H9 (cell line): Measurements from ENCODE around the gene CD5L. TPM values are rescaled to one million over a fixed set of nuclear protein-coding genes. Genes with fewer than 3 reads are reported as not detected.

Source experiments
- DNase-seq: peaks from one replicate; pipeline ENCODE4 v3.0.0-alpha.2; 2017
- H2AFZ ChIP-seq: one replicate; pipeline ENCODE4 v1.6.1; 2013; ENCODE audit warnings: mild to moderate bottlenecking, low read length, control low read depth, moderate library complexity
- H2AK5ac ChIP-seq: 2 replicates; pipeline ENCODE4 v1.6.1; 2013; ENCODE audit warnings: low read length, control low read depth, mixed read lengths; ENCODE audit not compliant: insufficient read length
- H2BK120ac ChIP-seq: one replicate; pipeline ENCODE4 v1.6.1; 2013; ENCODE audit warnings: low read depth, mild to moderate bottlenecking, low read length, control low read depth, inconsistent platforms; ENCODE audit not compliant: poor library complexity, severe bottlenecking
- H2BK12ac ChIP-seq: 2 replicates; pipeline ENCODE4 v1.6.1; 2013; ENCODE audit warnings: low read length, control low read depth, mixed read lengths, low read depth; ENCODE audit not compliant: insufficient read length
- H2BK15ac ChIP-seq: 2 replicates; pipeline ENCODE4 v1.6.1; 2013; ENCODE audit warnings: low read depth, low read length, control low read depth
- H2BK20ac ChIP-seq: one replicate; pipeline ENCODE4 v1.6.1; 2013; ENCODE audit warnings: low read depth, mild to moderate bottlenecking, low read length, control low read depth, inconsistent platforms; ENCODE audit not compliant: poor library complexity, severe bottlenecking
- H2BK5ac ChIP-seq: 2 replicates; pipeline ENCODE4 v1.6.1; 2013; ENCODE audit warnings: low read length, control low read depth, mixed read lengths; ENCODE audit not compliant: insufficient read length
- H3K14ac ChIP-seq: 2 replicates; pipeline ENCODE4 v1.6.1; 2013; ENCODE audit warnings: low read length, control low read depth; ENCODE audit not compliant: insufficient read depth
- H3K18ac ChIP-seq: 2 replicates; pipeline ENCODE4 v1.6.1; 2013; ENCODE audit warnings: low read depth, mild to moderate bottlenecking, mixed read lengths, low read length, control low read depth; ENCODE audit not compliant: insufficient read length
- H3K23ac ChIP-seq: 2 replicates; pipeline ENCODE4 v1.6.1; 2013; ENCODE audit warnings: low read length, control low read depth, mixed read lengths, low read depth; ENCODE audit not compliant: insufficient read length
- H3K23me2 ChIP-seq: 2 replicates; pipeline ENCODE4 v1.6.1; 2013; ENCODE audit warnings: low read depth, mild to moderate bottlenecking, mixed read lengths, low read length, control low read depth; ENCODE audit not compliant: insufficient read length, poor library complexity, severe bottlenecking
- H3K27ac ChIP-seq: 2 replicates; pipeline ENCODE4 v1.5.1; 2013; ENCODE audit warnings: low read length, control low read depth, mixed read lengths, low read depth; ENCODE audit not compliant: insufficient read length
- H3K27me3 ChIP-seq: 2 replicates; pipeline ENCODE4 v1.6.1; 2013; ENCODE audit warnings: low read length, control low read depth, inconsistent platforms; ENCODE audit not compliant: insufficient read depth
- H3K4ac ChIP-seq: 2 replicates; pipeline ENCODE4 v1.6.1; 2013; ENCODE audit warnings: low read depth, mild to moderate bottlenecking, control low read depth, inconsistent platforms, low read length, moderate library complexity
- H3K4me1 ChIP-seq: 2 replicates; pipeline ENCODE4 v1.6.1; 2013; ENCODE audit warnings: low read length, control low read depth, inconsistent platforms; ENCODE audit not compliant: insufficient read depth
- H3K4me2 ChIP-seq: 2 replicates; pipeline ENCODE4 v1.6.1; 2013; ENCODE audit warnings: low read length, control low read depth, mixed read lengths; ENCODE audit not compliant: insufficient read length, insufficient read depth
- H3K56ac ChIP-seq: 2 replicates; pipeline ENCODE4 v1.6.1; 2013; ENCODE audit warnings: low read depth, mild to moderate bottlenecking, mixed read lengths, low read length, control low read depth; ENCODE audit not compliant: insufficient read length
- H3K79me1 ChIP-seq: 2 replicates; pipeline ENCODE4 v1.6.1; 2013; ENCODE audit warnings: low read depth, mild to moderate bottlenecking, moderate library complexity, low read length, control low read depth, inconsistent platforms; ENCODE audit not compliant: insufficient read depth, poor library complexity, severe bottlenecking
- H3K79me2 ChIP-seq: 2 replicates; pipeline ENCODE4 v1.6.1; 2013; ENCODE audit warnings: low read length, control low read depth, inconsistent platforms; ENCODE audit not compliant: insufficient read depth
- H3K9ac ChIP-seq: 2 replicates; pipeline ENCODE4 v1.6.1; 2013; ENCODE audit warnings: low read length, control low read depth, mixed read lengths; ENCODE audit not compliant: insufficient read length; ENCODE audit errors: extremely low read depth
- H3K9me3 ChIP-seq: one replicate; pipeline ENCODE4 v1.6.1; 2013; ENCODE audit warnings: low read depth, low read length, inconsistent platforms; ENCODE audit not compliant: control insufficient read depth
- H3T11ph ChIP-seq: one replicate; pipeline ENCODE4 v1.6.1; 2013; ENCODE audit warnings: mild to moderate bottlenecking, low read length, control low read depth, inconsistent platforms
- H4K20me1 ChIP-seq: one replicate; pipeline ENCODE4 v1.6.1; 2013; ENCODE audit not compliant: control insufficient read depth, insufficient read length, insufficient read depth
- H4K5ac ChIP-seq: 2 replicates; pipeline ENCODE4 v1.6.1; 2013; ENCODE audit warnings: low read depth, mild to moderate bottlenecking, mixed read lengths, low read length, control low read depth; ENCODE audit not compliant: insufficient read length
- H4K8ac ChIP-seq: replicated peaks from 2 replicates; pipeline ENCODE4 v1.6.1; 2013; ENCODE audit warnings: low read length, control low read depth, mixed read lengths, low read depth; ENCODE audit not compliant: insufficient read length
- H4K91ac ChIP-seq: 2 replicates; pipeline ENCODE4 v1.6.1; 2013; ENCODE audit warnings: low read depth, mild to moderate bottlenecking, moderate library complexity, mixed read lengths, low read length, control low read depth; ENCODE audit not compliant: insufficient read length
- H3K27ac Mint-ChIP-seq, 3 experiments: 2 replicates in 2 of 3; 3 replicates in 1 of 3; pipeline ENCODE4 v1.8.0; 2020 to 2021; ENCODE audit warnings: mixed read lengths in 3 of 3, mild to moderate bottlenecking in 1 of 3, moderate library complexity in 1 of 3
- H3K27me3 Mint-ChIP-seq: 2 replicates; pipeline ENCODE4 v1.8.0; 2021; ENCODE audit warnings: low read depth, mild to moderate bottlenecking, moderate library complexity, mixed read lengths
- H3K36me3 Mint-ChIP-seq, 3 experiments: 2 replicates in 2 of 3; 3 replicates in 1 of 3; pipeline ENCODE4 v1.8.0; 2020 to 2021; ENCODE audit warnings: low read depth in 3 of 3, mixed read lengths in 3 of 3; ENCODE audit not compliant: insufficient read depth in 1 of 3
- H3K4me1 Mint-ChIP-seq, 2 experiments: 2 replicates each; pipeline ENCODE4 v1.8.0; 2020; ENCODE audit warnings: mixed read lengths in 2 of 2
- H3K4me3 Mint-ChIP-seq, 2 experiments: 2 replicates in 1 of 2; 3 replicates in 1 of 2; pipeline ENCODE4 v1.8.0; 2020 to 2021; ENCODE audit warnings: mild to moderate bottlenecking in 2 of 2, mixed read lengths in 2 of 2, moderate library complexity in 1 of 2
- H3K9me3 Mint-ChIP-seq, 2 experiments: 2 replicates in 1 of 2; 3 replicates in 1 of 2; pipeline ENCODE4 v1.8.0; 2020; ENCODE audit warnings: mild to moderate bottlenecking in 2 of 2, mixed read lengths in 2 of 2, moderate library complexity in 1 of 2
- WGBS: extraction: QIAGEN DNeasy Blood & Tissue Kit; methylation state at CpG from one replicate; pipeline ENCODE4 v1.1.7; 2013; ENCODE audit warnings: missing lambda C conversion rate, low lambda C conversion rate, mixed read lengths; ENCODE audit not compliant: insufficient read length; ENCODE audit errors: extremely low coverage; 5-methylcytosine and 5-hydroxymethylcytosine counted together
- total RNA-seq: library from RNA; stranded (reverse); gene quantifications from 2 replicates; pipeline ENCODE4 v1.2.1, GENCODE V29; 2021
- TF ChIP-seq, protein P1 (sequence below): fragments of 200-600 bp; sonication (generic); conservative IDR thresholded peaks from 3 replicates; pipeline ENCODE4 v1.8.0; 2021; ENCODE audit warnings: antibody characterized with exemption, mild to moderate bottlenecking

Gene CD5L
- total RNA-seq, 1 experiment from 2014 or later = not detected

DNA sequence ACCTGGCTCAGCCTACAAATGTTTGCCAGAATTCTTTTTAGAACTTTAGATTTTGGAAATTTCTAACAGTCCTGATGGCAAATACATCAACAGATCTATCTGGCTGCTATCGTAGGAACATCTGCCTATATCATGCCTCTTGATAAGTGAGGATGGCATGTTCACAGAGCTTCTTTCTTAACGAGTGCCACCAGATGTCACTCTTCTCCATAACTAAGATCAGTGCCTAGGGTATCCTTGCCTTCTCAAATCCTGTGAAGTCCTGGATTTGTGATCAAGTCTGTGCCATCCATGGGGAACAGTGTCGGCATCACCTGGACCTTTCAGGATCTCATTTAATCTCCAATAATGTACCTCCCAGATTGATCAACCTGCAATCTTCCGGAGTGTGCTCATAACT, 36.5 kb upstream of the CD5L start:
- no peak overlapping the region for H3K9ac ChIP-seq
- H3K23me2 ChIP-seq = no peaks in the 10 kb centered on the region
- H3K14ac ChIP-seq = no peak overlapping the region
- H3K79me2 ChIP-seq = no peaks in the 10 kb centered on the region
- no peak overlapping the region for H3K27ac ChIP-seq
- no peak overlapping the region for H2BK120ac ChIP-seq
- H3K4me3 Mint-ChIP-seq = no peak overlapping the region
- H2BK15ac ChIP-seq = no peak overlapping the region
- H3K9me3 ChIP-seq = no peaks in the 10 kb centered on the region
- H3K27me3 ChIP-seq = no peaks in the 10 kb centered on the region
- H4K8ac ChIP-seq = no peak overlapping the region
- H4K5ac ChIP-seq = no peak overlapping the region
- no peak overlapping the region for H3K4ac ChIP-seq
- H3K4me1 ChIP-seq = no peaks in the 10 kb centered on the region
- no peak overlapping the region for H3K23ac ChIP-seq
- H3K27ac Mint-ChIP-seq = no peak overlapping the region
- H3K4me1 Mint-ChIP-seq = no peaks in the 10 kb centered on the region
- peak; percentile 30 for DNase-seq
- TF ChIP-seq, protein P1, sequence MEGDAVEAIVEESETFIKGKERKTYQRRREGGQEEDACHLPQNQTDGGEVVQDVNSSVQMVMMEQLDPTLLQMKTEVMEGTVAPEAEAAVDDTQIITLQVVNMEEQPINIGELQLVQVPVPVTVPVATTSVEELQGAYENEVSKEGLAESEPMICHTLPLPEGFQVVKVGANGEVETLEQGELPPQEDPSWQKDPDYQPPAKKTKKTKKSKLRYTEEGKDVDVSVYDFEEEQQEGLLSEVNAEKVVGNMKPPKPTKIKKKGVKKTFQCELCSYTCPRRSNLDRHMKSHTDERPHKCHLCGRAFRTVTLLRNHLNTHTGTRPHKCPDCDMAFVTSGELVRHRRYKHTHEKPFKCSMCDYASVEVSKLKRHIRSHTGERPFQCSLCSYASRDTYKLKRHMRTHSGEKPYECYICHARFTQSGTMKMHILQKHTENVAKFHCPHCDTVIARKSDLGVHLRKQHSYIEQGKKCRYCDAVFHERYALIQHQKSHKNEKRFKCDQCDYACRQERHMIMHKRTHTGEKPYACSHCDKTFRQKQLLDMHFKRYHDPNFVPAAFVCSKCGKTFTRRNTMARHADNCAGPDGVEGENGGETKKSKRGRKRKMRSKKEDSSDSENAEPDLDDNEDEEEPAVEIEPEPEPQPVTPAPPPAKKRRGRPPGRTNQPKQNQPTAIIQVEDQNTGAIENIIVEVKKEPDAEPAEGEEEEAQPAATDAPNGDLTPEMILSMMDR = peak; percentile 67
- H4K20me1 ChIP-seq = no peaks in the 10 kb centered on the region
- H3K56ac ChIP-seq = no peak overlapping the region
- no peak overlapping the region for H2AFZ ChIP-seq
- H3K18ac ChIP-seq = no peak overlapping the region
- H4K91ac ChIP-seq = no peak overlapping the region
- no peaks in the 10 kb centered on the region for H3K27me3 Mint-ChIP-seq
- no peak overlapping the region for H3T11ph ChIP-seq
- H3K79me1 ChIP-seq = no peaks in the 10 kb centered on the region
- no peak overlapping the region for H2BK20ac ChIP-seq
- WGBS = no CpG with 5 or more reads among the region's 4 CpGs
- no peak overlapping the region for H2AK5ac ChIP-seq
- H3K4me2 ChIP-seq = no peak overlapping the region
- no peak overlapping the region for H2BK12ac ChIP-seq
- no peaks in the 10 kb centered on the region for H3K36me3 Mint-ChIP-seq
- H2BK5ac ChIP-seq = no peak overlapping the region
- H3K9me3 Mint-ChIP-seq = no peaks in the 10 kb centered on the region
